ENCODE results near the gene MPDZ.

MPDZ gene

GRCh38 chr9:13128266-13128860 is 151.1 kb downstream of the MPDZ start:
- peak in 1 of 2 experiments; percentile 39 for DNase-seq

GRCh38 chr9:13127131-13127530 is 152.4 kb downstream of the MPDZ start:
- no peak for DNase-seq

GRCh38 chr9:13125261-13125660 is 154.2 kb downstream of the MPDZ start:
- no peak for DNase-seq

DNA sequence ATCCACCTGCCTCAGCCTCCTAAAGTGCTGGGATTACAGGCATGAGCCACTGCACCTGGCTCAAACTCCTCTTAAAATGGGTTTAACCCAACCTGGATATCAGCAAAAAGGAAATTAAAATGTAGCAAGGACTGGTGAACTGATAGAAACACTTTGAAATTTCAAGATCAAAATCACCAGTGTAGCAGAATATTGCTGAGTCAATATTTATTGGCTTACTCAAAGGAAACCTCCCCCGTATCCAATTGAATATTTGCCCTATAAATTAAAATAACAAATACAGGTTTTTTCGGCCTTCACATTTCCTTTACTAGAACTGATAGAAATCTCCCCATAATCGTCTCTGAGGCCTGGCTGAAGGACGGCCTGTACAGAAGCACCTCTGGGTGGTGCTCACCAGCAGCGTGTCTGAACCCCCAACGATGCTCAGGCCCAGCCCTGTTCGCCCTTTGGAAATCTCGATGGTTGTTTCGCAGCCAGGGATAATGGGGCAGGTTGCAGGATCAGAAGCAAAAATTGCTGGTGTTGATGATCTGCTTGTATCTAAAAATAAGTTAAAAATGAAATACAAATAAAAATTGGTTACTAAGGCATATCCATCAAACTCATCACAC is 156.6 kb downstream of the MPDZ start:
- no peak for DNase-seq

- DNase-seq: no peak
These were observed 161.2 kb downstream of the MPDZ start for GRCh38 chr9:13118313-13118712.

- no peak for DNase-seq
These were observed 163.2 kb downstream of the MPDZ start for GRCh38 chr9:13116292-13116691.

- DNase-seq: peak in 1 of 2 experiments; percentile 45
These were observed 165.7 kb downstream of the MPDZ start for GRCh38 chr9:13113751-13114150.

- DNase-seq: peak; percentile 61 to 86
These were observed 166.3 kb downstream of the MPDZ start for GRCh38 chr9:13113216-13113615.

DNA sequence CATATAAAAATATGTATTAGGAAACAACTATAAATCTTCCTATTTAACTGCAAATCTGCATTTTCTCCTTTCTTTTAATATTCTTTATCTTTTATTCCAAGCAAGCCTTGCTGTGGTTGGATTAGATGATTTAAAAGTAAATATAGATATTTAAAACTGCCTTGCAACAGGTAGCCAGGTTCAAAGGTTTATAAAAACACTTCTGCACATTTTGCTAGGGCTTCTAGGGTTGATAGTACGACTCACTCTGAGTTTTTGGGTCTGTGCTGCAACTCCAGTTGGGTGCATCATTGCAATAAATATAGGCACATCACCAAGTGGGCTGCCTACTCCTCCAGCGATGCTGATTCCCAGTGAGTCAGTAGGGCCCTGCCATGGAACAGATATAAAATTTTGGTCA is 167.7 kb downstream of the MPDZ start:
- DNase-seq: no peak

- DNase-seq: peak; percentile 87 to 95
These were observed 168.6 kb downstream of the MPDZ start for GRCh38 chr9:13110766-13111417.

DNA sequence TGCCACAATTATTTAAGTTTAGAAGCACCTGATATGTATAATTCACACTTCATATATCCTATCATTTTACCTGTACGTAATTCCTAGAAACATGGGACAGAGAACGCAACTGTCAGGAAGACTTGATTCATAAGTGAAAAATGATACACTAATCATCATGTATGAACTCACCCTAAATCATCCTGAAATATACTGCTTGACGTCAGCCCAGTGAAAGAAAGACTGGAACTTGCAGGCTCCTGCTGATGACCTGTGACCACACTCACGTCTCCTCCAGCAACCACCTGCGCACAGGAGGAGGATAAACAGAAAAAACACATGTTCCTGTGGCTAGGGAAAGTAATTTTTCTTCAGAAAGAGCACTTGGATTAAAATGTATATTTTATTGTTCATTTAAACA is 169.7 kb downstream of the MPDZ start:
- DNase-seq: no peak

DNA sequence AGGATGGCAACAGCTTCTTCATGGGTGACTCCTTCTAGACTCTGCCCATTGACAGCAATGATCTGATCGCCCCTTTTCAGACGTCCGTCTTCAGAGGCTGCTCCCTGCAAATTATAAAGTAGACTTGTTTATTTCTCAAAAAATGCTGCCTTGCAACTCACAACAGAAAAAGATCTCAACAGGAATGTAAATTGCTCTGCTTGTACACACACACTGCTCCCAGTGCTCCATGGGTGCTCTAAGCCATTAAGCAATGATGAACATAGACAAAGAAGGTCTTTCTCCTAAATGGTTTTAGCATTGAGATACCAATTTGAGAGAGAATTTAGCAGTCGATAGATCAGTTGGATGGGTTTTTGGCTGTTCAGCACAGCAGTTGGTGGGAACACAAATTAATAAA is 172.5 kb downstream of the MPDZ start:
- DNase-seq: peak in 1 of 2 experiments; percentile 28

DNA sequence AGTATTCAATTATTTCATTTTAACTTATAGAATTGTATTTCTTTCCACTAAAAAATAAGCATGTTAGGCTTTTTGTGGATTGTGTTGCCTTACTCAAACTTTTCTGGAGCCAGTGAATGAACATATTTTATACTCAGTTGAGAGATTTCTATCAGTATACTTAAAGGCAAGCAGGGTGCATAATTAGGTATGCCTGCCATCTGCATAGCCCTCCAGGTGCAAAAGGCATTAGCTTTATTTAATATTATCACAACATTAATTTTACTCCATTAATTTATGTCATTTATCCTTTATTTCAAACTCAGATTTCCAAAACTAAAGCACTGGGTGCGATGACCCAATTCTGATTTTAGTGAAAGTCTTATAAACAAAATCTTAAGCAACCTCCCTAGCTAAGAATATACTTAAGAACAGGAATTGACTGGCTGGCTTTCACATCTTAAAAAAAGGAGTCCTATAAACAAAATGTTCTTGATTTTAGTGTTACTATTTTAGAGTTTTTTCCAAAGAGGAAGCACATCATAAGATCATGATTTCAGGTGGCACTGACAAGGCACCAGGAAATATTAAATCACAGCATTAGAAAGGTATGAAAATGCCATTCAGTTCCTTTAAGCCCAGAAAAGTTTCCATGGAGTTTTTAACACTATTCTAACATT is 178.4 kb downstream of the MPDZ start:
- DNase-seq: no peak

DNA sequence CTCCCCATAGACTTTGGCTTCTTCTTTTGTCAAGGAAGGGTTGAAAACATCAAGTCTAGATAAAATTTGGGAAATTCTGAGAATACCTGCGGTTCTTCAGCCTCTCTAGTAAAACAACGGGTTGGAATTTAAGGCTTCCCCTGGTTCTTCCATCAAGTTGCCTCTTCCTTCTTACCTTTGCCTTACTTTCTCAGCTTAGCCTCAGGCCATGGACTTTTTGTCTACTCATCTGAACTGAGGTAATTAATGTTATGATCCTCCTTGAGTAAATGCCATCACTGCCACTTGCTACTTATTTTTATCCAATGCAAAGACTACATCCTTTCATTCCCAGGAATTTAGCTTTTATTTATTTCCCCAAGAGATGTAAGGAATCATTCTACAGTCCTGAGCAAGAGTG is 184.4 kb downstream of the MPDZ start:
- DNase-seq: no peak

- no peak for DNase-seq
These were observed 188.9 kb downstream of the MPDZ start for GRCh38 chr9:13090628-13091027.

DNA sequence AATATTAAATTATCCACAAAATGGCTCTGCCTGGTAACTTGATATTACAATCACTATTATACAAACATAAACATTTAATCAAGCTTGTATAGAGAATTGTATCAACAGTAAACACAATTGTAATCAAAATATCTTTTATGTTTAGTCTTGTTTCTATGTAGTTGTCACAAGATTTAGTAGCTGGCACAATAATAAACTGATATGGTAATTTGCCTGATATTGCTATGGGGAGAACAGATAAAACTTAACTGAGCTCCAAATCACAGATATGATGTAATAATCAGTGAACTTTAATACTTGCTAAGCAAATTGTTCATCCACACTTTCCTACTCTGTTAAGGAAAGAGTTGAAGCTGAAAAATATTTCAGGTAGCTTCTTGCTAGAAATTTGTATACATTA is 189.8 kb downstream of the MPDZ start:
- no peak for DNase-seq

DNA sequence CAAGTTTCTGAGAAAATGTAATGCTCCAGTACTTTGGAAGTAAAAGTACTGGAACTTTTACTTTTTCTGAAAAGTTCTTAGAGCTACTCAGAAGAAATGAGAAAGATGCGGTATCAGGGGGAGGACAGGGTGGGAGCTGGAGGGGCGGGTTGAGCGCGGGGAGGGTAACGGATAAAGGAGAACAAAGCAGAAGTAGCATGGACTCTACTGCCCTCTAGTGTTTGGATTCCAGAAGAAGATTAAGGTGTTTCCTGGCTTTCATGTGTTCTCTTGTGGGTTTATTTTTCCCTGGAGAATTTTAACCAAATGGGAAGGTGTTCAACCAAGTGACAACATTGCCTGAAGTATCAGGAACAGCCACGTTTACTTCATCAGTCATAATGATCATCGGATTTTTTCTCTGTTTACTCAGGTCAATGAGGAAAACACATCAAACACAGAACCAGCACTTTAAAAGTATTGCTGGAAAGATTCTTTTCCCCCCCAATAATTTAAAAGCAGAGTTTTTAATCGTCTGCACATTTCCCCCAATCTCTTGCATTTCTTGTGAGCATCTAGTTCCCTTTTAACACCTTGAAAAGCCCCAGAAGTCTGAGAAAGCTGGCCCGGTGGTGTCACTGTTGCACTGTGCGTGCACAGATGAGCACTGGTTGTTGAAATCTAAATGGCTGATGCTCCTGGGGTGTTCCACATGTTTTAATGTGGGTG is 190.6 kb downstream of the MPDZ start:
- peak; percentile 56 to 82 for DNase-seq

- no peak for DNase-seq
These were observed 195.4 kb downstream of the MPDZ start for GRCh38 chr9:13083963-13084528.

GRCh38 chr9:13083366-13083765 is 196.1 kb downstream of the MPDZ start:
- no peak for DNase-seq

- no peak for DNase-seq
These were observed 196.7 kb downstream of the MPDZ start for GRCh38 chr9:13082796-13083195.

DNA sequence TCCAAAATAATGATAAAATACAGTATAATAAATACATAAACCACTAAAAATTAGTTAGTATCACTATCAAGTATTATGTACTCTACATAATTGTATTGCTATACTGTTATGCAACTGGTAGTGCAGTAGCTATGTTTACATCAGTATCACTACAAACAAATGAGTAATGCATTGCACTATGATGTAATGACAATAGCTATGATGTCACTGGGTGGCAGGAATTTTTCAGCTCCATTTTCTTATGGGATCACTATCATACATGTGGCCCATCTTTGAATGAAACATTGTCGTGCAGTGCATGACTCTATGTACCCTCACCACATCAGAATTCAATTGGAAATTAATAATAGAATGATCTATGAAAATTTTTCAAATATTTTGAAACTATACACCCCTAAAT is 201.3 kb downstream of the MPDZ start:
- no peak for DNase-seq

- no peak for DNase-seq
These were observed 202.9 kb downstream of the MPDZ start for GRCh38 chr9:13076616-13077015.

DNA sequence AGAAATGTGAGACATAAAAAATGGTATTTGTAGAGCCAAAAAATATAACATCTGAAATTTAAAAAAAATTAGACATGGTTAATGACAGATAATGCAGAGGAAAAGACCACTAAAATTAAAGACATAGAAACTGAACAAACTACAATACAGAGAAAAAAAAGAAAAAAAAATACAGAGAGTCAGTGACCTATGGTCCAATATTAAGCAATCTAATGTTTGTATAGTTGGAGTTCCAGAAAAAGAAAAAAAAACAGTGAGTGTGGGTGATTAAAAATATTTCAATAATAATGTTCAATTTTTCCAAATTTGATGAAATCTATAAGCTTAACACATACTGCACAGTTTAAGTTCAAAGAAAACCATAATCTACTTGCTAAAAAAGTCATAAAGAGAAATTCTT is 207.6 kb downstream of the MPDZ start:
- no peak for DNase-seq

Data from NCI-H446 (cell line).